GM12865 (cell line): ENCODE data around the gene CPNE4.

Experiments
- DNase-seq: peaks from one replicate; pipeline ENCODE4 v3.0.0; 2010; ENCODE audit warnings: low read depth
- H3K4me3 ChIP-seq: 2 replicates; pipeline ENCODE4 v1.5.1; 2011; ENCODE audit warnings: mild to moderate bottlenecking, low read depth, low read length, control low read depth
- CTCF ChIP-seq: IDR thresholded peaks from 2 replicates; pipeline ENCODE4 v1.5.1; 2011; ENCODE audit warnings: low read length, control low read depth, low read depth, inconsistent platforms; ENCODE audit not compliant: insufficient read depth; ENCODE audit errors: missing control alignments

The CPNE4 gene

GRCh38 chr3:131995891-131996290, 38.9 kb downstream of the CPNE4 start:
- TF ChIP-seq CTCF = no peak
- no peak for DNase-seq
- H3K4me3 ChIP-seq = no peak overlapping the region

GRCh38 chr3:131989318-131989717, 45.5 kb downstream of the CPNE4 start:
- no peak for DNase-seq
- TF ChIP-seq CTCF = no peak
- H3K4me3 ChIP-seq = no peak overlapping the region

GRCh38 chr3:131988209-131988608, 46.6 kb downstream of the CPNE4 start:
- TF ChIP-seq CTCF = no peak
- DNase-seq = no peak
- no peak overlapping the region for H3K4me3 ChIP-seq

- no peak for TF ChIP-seq CTCF
- DNase-seq = no peak
- H3K4me3 ChIP-seq = no peak overlapping the region
These were observed 51.1 kb downstream of the CPNE4 start for GRCh38 chr3:131983689-131984088.

GRCh38 chr3:131981323-131981722, 53.5 kb downstream of the CPNE4 start:
- no peak overlapping the region for H3K4me3 ChIP-seq
- no peak for DNase-seq
- TF ChIP-seq CTCF = no peak

GRCh38 chr3:131976448-131976847, 58.4 kb downstream of the CPNE4 start:
- no peak for TF ChIP-seq CTCF
- H3K4me3 ChIP-seq = no peak overlapping the region
- DNase-seq = no peak

GRCh38 chr3:131975047-131975446, 59.8 kb downstream of the CPNE4 start:
- TF ChIP-seq CTCF = no peak
- DNase-seq = no peak
- H3K4me3 ChIP-seq = no peak overlapping the region
